ENCODE data around the gene TANGO2. TPM values are rescaled to one million over a fixed set of nuclear protein-coding genes. Genes with fewer than 3 reads are reported as not detected.
A peak's percentile ranks its signal among the peaks of the same experiment; 100 is the strongest.

TANGO2 gene
- total RNA-seq, 1 experiment from 2014 or later = 17.0 TPM

DNA sequence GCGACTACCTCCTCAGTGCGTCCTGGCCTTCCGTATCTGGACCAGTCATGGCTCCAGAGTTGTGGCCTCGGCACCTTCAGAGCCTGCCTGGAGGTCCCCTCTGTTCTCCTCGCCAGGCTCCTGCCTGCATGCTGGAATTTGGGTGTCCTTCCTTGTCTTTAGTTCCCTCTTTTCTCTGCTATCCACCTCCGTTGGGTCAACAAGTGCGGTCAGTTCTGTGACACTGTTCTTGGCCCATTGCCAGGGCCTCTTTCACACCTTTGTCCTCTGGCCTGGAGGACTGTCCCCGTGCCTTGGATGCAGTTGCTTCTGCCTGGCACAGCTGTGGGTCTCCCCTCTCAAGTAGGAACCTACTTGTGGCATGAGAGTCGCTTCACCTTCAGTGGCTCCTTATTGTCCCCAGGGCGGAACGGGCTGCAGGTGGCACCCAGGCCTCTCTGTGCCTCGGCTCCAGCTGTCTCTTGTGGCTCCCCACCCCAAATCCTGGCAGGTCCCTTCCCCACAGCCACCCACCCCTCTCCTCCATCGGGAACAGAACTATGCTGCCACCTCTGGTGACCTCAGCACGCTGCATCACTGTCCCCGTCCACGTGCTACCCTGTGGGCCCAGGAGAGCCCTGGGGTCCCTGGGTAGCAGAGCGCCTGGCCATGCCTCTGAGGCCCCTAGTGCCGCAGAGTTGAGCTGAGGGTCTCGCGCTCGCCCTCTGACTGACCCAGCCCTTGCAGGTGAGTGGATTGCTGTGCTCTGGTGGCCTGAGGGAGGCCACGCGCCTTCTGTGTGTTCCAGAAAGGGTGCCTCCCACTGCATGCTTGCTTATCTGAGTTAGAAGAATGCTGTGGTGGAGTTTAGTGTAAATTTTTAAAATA, 63.9 kb downstream of the TANGO2 start:
- DNase-seq (ENCODE audit: low read depth, low spot score) (no peak), ATAC-seq (peak; percentile 39)
- H4K20me1 ChIP-seq (ENCODE audit: insufficient read depth) = peaks cover 11% of the 10 kb centered on the region; the same call in 1 of the 2 replicates
- H3K9me2 ChIP-seq (ENCODE audit: insufficient read depth) = no peaks in the 10 kb centered on the region
- peak overlapping the region; percentile 45; the same call in 1 of the 2 replicates for H3K27ac ChIP-seq (ENCODE audit: low read depth, low read length)
- no peaks in the 10 kb centered on the region for H3K9me3 ChIP-seq (ENCODE audit: control insufficient read depth in 1 of 2, insufficient read depth in 1 of 2, low read depth in 1 of 2, low read length in 2 of 2)
- RAD21 ChIA-PET (ENCODE audit: low non-redundant PET in 1 of 2, low total read pairs in 2 of 2, uncharacterized antibody in 2 of 2, unreplicated experiment in 2 of 2) = no interaction called here
- POLR2A ChIA-PET = no interaction called here
- CTCF ChIA-PET = no interaction called here
- H3K9ac ChIP-seq (ENCODE audit: low read length) = no peak overlapping the region
- TF ChIP-seq, protein P1, sequence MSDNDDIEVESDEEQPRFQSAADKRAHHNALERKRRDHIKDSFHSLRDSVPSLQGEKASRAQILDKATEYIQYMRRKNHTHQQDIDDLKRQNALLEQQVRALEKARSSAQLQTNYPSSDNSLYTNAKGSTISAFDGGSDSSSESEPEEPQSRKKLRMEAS (IDR thresholded peaks at IDR 0.05) = peak; percentile 36; the same call in 1 of the 2 replicates
- TF ChIP-seq ELF1 (IDR thresholded peaks at IDR 0.05; ENCODE audit: borderline replicate concordance, low read depth) (no peak), SRF (IDR thresholded peaks at IDR 0.05; ENCODE audit: low read depth) (no peak)
- TF ChIP-seq, protein P2, sequence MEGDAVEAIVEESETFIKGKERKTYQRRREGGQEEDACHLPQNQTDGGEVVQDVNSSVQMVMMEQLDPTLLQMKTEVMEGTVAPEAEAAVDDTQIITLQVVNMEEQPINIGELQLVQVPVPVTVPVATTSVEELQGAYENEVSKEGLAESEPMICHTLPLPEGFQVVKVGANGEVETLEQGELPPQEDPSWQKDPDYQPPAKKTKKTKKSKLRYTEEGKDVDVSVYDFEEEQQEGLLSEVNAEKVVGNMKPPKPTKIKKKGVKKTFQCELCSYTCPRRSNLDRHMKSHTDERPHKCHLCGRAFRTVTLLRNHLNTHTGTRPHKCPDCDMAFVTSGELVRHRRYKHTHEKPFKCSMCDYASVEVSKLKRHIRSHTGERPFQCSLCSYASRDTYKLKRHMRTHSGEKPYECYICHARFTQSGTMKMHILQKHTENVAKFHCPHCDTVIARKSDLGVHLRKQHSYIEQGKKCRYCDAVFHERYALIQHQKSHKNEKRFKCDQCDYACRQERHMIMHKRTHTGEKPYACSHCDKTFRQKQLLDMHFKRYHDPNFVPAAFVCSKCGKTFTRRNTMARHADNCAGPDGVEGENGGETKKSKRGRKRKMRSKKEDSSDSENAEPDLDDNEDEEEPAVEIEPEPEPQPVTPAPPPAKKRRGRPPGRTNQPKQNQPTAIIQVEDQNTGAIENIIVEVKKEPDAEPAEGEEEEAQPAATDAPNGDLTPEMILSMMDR (IDR thresholded peaks at IDR 0.05 in 2 of 3, conservative IDR thresholded peaks at IDR 0.05 in 1 of 3; ENCODE audit: borderline replicate concordance in 1 of 3, insufficient read depth in 1 of 3, low read depth in 2 of 3, low read length in 2 of 3) = peak in 2 of 3 experiments; percentile 60 to 68; a peak in 4 of 6 replicates
- intact Hi-C loops (cut with micrococcal nuclease) = loop anchor here (10.0 kb wide), 1 partner anchor 100 kb away; no protein-coding TSS in a partner anchor
- H3K27me3 ChIP-seq (ENCODE audit: insufficient read depth, low read length) = no peaks in the 10 kb centered on the region
- H3K79me2 ChIP-seq (ENCODE audit: insufficient read depth, low read length) = peaks cover 95% of the 10 kb centered on the region
- no TSS peak for BruUV-seq (replicated peaks)
- no peak overlapping the region for H2AFZ ChIP-seq (ENCODE audit: low read depth, low read length, poor library complexity, severe bottlenecking)
- no peak overlapping the region; the same call in 1 of the 2 replicates for H3K4me2 ChIP-seq (ENCODE audit: low read length)
- no peak overlapping the region for H3K4me3 ChIP-seq (replicated peaks in 1 of 2; ENCODE audit: low read depth in 1 of 2, low read length in 2 of 2)
- H3K36me3 ChIP-seq (ENCODE audit: control insufficient read depth in 1 of 2, insufficient read depth in 2 of 2, low read length in 2 of 2) = peaks cover 42 to 54% of the 10 kb centered on the region in 2 experiments
- H3K4me1 ChIP-seq (ENCODE audit: control insufficient read depth in 1 of 2, insufficient read depth in 2 of 2, low read length in 2 of 2) = peaks cover 9 to 26% of the 10 kb centered on the region in 2 experiments; a peak in 3 of 4 replicates

DNA sequence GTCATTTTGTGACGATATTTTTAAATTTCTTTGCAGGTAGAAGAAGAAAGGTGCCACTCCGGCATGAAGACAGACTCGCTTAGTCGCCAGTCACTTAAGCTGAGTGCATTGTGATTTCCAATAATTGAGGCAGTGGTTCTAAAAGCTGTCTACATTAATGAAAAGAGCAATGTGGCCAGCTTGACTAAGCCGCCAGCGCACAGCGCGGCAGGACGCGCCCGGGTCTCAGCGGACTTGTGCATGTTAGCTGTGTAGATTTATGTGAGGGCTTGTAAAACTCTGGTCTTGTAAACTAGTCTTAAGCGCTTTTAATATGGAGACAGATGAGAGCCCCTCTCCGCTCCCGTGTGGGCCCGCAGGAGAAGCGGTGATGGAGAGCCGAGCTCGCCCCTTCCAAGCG, 64.7 kb downstream of the TANGO2 start:
- no peak overlapping the region for H2AFZ ChIP-seq (ENCODE audit: low read depth, low read length, poor library complexity, severe bottlenecking)
- peaks cover 11% of the 10 kb centered on the region; the same call in 1 of the 2 replicates for H4K20me1 ChIP-seq (ENCODE audit: insufficient read depth)
- H3K36me3 ChIP-seq (ENCODE audit: control insufficient read depth in 1 of 2, insufficient read depth in 2 of 2, low read length in 2 of 2) = peaks cover 49 to 62% of the 10 kb centered on the region in 2 experiments
- ChIA-PET RAD21 (ENCODE audit: low non-redundant PET in 1 of 2, low total read pairs in 2 of 2, uncharacterized antibody in 2 of 2, unreplicated experiment in 2 of 2) (no interaction called here), CTCF (no interaction called here), POLR2A (no interaction called here)
- ATAC-seq (no peak), DNase-seq (ENCODE audit: low read depth, low spot score) (no peak)
- intact Hi-C loops (cut with micrococcal nuclease) = loop anchor here (10.0 kb wide), 1 partner anchor 101 kb away; no protein-coding TSS in a partner anchor
- no peak overlapping the region for H3K27ac ChIP-seq (ENCODE audit: low read depth, low read length)
- H3K4me3 ChIP-seq (replicated peaks in 1 of 2; ENCODE audit: low read depth in 1 of 2, low read length in 2 of 2) = no peak overlapping the region
- H3K79me2 ChIP-seq (ENCODE audit: insufficient read depth, low read length) = peaks cover 99% of the 10 kb centered on the region
- no peak overlapping the region for H3K9ac ChIP-seq (ENCODE audit: low read length)
- no TSS peak for BruUV-seq (replicated peaks)
- no peaks in the 10 kb centered on the region for H3K27me3 ChIP-seq (ENCODE audit: insufficient read depth, low read length)
- H3K4me1 ChIP-seq (ENCODE audit: control insufficient read depth in 1 of 2, insufficient read depth in 2 of 2, low read length in 2 of 2) = peaks cover 9 to 26% of the 10 kb centered on the region in 2 experiments; a peak in 3 of 4 replicates
- no peaks in the 10 kb centered on the region for H3K9me3 ChIP-seq (ENCODE audit: control insufficient read depth in 1 of 2, insufficient read depth in 1 of 2, low read depth in 1 of 2, low read length in 2 of 2)
- no peak overlapping the region for H3K4me2 ChIP-seq (ENCODE audit: low read length)
- H3K9me2 ChIP-seq (ENCODE audit: insufficient read depth) = no peaks in the 10 kb centered on the region
- TF ChIP-seq YY1 (IDR thresholded peaks at IDR 0.05; ENCODE audit: extremely low read depth, insufficient replicate concordance, low read depth, low read length) (no peak), EZH2phosphoT487 (IDR thresholded peaks at IDR 0.05; ENCODE audit: borderline replicate concordance) (no peak), SP1 (IDR thresholded peaks at IDR 0.05; ENCODE audit: low read depth) (no peak), ELF1 (IDR thresholded peaks at IDR 0.05; ENCODE audit: borderline replicate concordance, low read depth) (no peak), CEBPB (IDR thresholded peaks at IDR 0.05; ENCODE audit: low read depth) (no peak), FOSL1 (IDR thresholded peaks at IDR 0.05; ENCODE audit: low read depth) (no peak), CBX3 (IDR thresholded peaks at IDR 0.05; ENCODE audit: low read depth) (no peak), POLR2A (IDR thresholded peaks at IDR 0.05; ENCODE audit: borderline replicate concordance, extremely low read depth, insufficient read depth, insufficient read length) (no peak), JUND (IDR thresholded peaks at IDR 0.05) (no peak)
- TF ChIP-seq, protein P2 (IDR thresholded peaks at IDR 0.05 in 2 of 3, conservative IDR thresholded peaks at IDR 0.05 in 1 of 3; ENCODE audit: borderline replicate concordance in 1 of 3, insufficient read depth in 1 of 3, low read depth in 2 of 3, low read length in 2 of 3) = no peak

Measured in HCT116 (cell line).